ENCODE results near the gene ILK.
A peak's percentile ranks its signal among the peaks of the same experiment; 100 is the strongest.

Gene ILK

DNA sequence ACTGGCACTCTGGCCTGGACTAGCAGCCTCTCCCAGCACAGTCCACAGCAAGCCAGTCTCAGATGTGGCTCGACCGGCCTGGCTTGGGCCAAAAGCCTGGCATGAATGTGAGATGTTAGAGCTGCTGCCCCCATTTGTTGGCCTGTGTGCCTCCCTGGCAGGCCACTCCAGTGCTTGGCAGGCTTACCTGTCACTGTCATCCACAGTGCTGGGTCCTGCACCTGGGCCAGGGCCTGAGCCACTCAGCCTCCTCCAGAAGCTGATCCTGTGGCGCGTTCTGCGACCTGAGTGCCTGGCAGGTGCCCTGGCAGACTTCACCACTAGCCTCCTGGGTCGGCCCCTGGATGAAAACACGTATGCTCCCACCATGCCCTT, 36.2 kb upstream of the ILK start:
- H2AFZ ChIP-seq (ENCODE audit: low read depth, low read length) = no peak overlapping the region
- H3K36me3 ChIP-seq (replicated peaks; ENCODE audit: low read depth, low read length) = no peaks in the 10 kb centered on the region
- H3K9ac ChIP-seq (ENCODE audit: low read length) = no peak overlapping the region
- H3K4me2 ChIP-seq (ENCODE audit: low read length) = no peak overlapping the region
- no peaks in the 10 kb centered on the region for H3K9me3 ChIP-seq (ENCODE audit: insufficient read depth, low read length)
- TF ChIP-seq, protein P1, sequence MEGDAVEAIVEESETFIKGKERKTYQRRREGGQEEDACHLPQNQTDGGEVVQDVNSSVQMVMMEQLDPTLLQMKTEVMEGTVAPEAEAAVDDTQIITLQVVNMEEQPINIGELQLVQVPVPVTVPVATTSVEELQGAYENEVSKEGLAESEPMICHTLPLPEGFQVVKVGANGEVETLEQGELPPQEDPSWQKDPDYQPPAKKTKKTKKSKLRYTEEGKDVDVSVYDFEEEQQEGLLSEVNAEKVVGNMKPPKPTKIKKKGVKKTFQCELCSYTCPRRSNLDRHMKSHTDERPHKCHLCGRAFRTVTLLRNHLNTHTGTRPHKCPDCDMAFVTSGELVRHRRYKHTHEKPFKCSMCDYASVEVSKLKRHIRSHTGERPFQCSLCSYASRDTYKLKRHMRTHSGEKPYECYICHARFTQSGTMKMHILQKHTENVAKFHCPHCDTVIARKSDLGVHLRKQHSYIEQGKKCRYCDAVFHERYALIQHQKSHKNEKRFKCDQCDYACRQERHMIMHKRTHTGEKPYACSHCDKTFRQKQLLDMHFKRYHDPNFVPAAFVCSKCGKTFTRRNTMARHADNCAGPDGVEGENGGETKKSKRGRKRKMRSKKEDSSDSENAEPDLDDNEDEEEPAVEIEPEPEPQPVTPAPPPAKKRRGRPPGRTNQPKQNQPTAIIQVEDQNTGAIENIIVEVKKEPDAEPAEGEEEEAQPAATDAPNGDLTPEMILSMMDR (IDR thresholded peaks at IDR 0.05; ENCODE audit: low read depth, low read length) = no peak
- no peak for TF ChIP-seq EZH2phosphoT487 (IDR thresholded peaks at IDR 0.05; ENCODE audit: low read depth)
- no peaks in the 10 kb centered on the region for H3K4me1 ChIP-seq (ENCODE audit: low read length)
- H4K20me1 ChIP-seq (ENCODE audit: insufficient read depth, low read length) = no peaks in the 10 kb centered on the region
- H3K27ac ChIP-seq (ENCODE audit: low read length) = no peak overlapping the region
- H3K4me3 ChIP-seq (ENCODE audit: low read length) = no peak overlapping the region
- H3K27me3 ChIP-seq (ENCODE audit: low read depth, low read length) = no peaks in the 10 kb centered on the region
- no peaks in the 10 kb centered on the region for H3K79me2 ChIP-seq (ENCODE audit: low read length)

DNA sequence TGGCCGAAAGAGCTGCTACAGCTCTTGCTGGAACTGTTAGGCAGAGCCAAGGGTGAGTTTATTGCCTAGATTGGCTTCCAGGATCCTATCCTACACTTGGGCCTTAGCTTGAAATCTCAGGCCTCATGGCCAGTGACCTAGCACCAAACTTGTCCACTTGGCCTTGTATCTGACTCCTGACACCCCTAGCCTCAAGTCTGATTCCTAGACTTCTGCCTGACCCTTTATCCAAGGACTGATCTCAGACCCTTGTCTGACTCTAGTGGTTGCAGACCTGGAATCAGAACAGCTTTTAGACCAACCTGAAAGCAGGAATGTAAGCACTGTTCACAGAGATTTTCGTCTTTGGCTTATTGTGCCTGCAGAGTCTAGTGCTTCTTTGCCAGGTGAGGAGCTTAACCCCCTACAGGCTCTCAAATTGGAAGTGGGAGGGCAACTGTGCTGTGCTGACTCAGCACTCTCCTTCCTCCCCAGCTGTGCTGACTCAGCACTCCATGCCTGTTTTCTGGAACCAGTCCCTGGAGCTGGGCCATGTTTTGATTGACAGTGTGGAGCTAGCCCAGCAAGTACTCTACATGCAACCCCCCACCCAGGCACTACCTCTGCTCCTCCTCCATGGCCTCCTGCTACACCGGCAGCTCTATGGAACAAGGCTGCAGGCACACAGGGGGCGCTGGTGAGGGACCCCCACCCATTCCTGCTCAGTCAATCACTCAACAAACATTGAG, 35.2 kb upstream of the ILK start:
- Histone ChIP-seq H3K27ac (ENCODE audit: low read length) (no peak overlapping the region), H2AFZ (ENCODE audit: low read depth, low read length) (no peak overlapping the region), H3K79me2 (ENCODE audit: low read length) (no peaks in the 10 kb centered on the region), H3K4me2 (ENCODE audit: low read length) (no peak overlapping the region), H3K9ac (ENCODE audit: low read length) (no peak overlapping the region), H3K9me3 (ENCODE audit: insufficient read depth, low read length) (no peaks in the 10 kb centered on the region), H3K36me3 (replicated peaks; ENCODE audit: low read depth, low read length) (no peaks in the 10 kb centered on the region), H4K20me1 (ENCODE audit: insufficient read depth, low read length) (no peaks in the 10 kb centered on the region), H3K27me3 (ENCODE audit: low read depth, low read length) (no peaks in the 10 kb centered on the region), H3K4me1 (ENCODE audit: low read length) (no peaks in the 10 kb centered on the region), H3K4me3 (ENCODE audit: low read length) (no peak overlapping the region)
- no peak for TF ChIP-seq EZH2phosphoT487 (IDR thresholded peaks at IDR 0.05; ENCODE audit: low read depth)
- TF ChIP-seq, protein P1 (IDR thresholded peaks at IDR 0.05; ENCODE audit: low read depth, low read length) = peak; percentile 23; the same call in 1 of the 2 replicates

DNA sequence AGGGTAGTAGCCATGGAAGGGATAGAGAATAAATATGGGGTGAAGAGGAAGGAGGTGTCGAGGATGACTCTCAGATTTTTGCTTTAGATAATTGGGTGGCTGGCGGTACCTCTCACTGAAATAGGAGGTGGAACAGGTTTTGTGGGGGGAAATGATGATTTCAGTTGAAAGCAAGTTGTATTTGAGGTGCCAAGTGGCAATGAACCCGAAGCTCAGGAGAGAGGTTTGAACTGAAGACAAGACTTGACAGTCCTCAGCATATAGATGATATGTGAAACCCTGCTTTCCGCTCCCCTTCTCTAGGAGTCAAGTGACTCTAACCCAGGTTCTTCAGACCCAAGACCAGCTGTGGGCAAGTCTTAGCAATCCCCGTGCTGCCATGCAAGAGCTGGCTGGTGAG, 33.9 kb upstream of the ILK start:
- no peak overlapping the region for H3K27ac ChIP-seq (ENCODE audit: low read length)
- no peaks in the 10 kb centered on the region for H3K27me3 ChIP-seq (ENCODE audit: low read depth, low read length)
- no peak overlapping the region for H3K9ac ChIP-seq (ENCODE audit: low read length)
- H3K4me1 ChIP-seq (ENCODE audit: low read length) = no peaks in the 10 kb centered on the region
- no peaks in the 10 kb centered on the region for H3K9me3 ChIP-seq (ENCODE audit: insufficient read depth, low read length)
- no peaks in the 10 kb centered on the region for H3K36me3 ChIP-seq (replicated peaks; ENCODE audit: low read depth, low read length)
- TF ChIP-seq, protein P1 (IDR thresholded peaks at IDR 0.05; ENCODE audit: low read depth, low read length) = no peak
- TF ChIP-seq EZH2phosphoT487 (IDR thresholded peaks at IDR 0.05; ENCODE audit: low read depth) = no peak
- H2AFZ ChIP-seq (ENCODE audit: low read depth, low read length) = no peak overlapping the region
- no peaks in the 10 kb centered on the region for H4K20me1 ChIP-seq (ENCODE audit: insufficient read depth, low read length)
- H3K4me2 ChIP-seq (ENCODE audit: low read length) = no peak overlapping the region
- no peaks in the 10 kb centered on the region for H3K79me2 ChIP-seq (ENCODE audit: low read length)
- H3K4me3 ChIP-seq (ENCODE audit: low read length) = no peak overlapping the region

DNA sequence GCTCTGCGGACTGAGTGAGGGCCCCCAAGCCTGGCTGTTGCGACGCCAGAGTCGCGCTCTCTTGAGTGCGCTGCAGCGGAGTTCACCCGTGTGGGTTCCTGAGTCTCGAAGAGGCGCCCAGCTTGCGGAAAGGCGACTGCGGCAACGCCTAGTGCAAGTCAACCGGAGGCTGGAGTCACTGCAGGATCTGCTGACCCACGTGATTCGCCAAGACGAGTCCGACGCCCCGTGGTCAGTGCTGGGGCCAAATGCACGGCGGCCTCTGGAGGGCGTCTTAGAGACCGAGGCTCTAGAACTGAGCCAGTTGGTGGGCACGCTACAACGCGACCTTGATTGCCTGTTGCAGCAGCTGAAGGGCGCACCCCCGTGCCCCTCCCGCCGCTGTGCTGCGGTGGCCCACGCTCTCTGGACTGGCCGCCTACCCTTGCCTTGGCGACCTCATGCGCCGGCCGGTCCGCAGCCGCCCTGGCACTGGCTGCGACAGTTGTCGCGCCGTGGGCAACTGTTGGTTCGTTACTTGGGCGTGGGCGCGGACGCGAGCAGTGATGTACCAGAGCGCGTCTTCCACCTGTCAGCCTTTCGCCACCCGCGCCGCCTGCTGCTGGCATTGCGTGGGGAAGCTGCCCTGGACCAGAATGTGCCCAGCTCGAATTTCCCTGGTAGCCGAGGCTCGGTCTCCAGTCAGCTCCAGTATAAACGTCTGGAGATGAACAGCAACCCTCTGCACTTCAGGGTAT, 32.7 kb upstream of the ILK start:
- H2AFZ ChIP-seq (ENCODE audit: low read depth, low read length) = no peak overlapping the region
- H3K36me3 ChIP-seq (replicated peaks; ENCODE audit: low read depth, low read length) = no peaks in the 10 kb centered on the region
- H4K20me1 ChIP-seq (ENCODE audit: insufficient read depth, low read length) = no peaks in the 10 kb centered on the region
- H3K4me2 ChIP-seq (ENCODE audit: low read length) = no peak overlapping the region
- no peaks in the 10 kb centered on the region for H3K27me3 ChIP-seq (ENCODE audit: low read depth, low read length)
- H3K4me1 ChIP-seq (ENCODE audit: low read length) = no peaks in the 10 kb centered on the region
- H3K9me3 ChIP-seq (ENCODE audit: insufficient read depth, low read length) = no peaks in the 10 kb centered on the region
- TF ChIP-seq, protein P1 (IDR thresholded peaks at IDR 0.05; ENCODE audit: low read depth, low read length) = no peak
- TF ChIP-seq EZH2phosphoT487 (IDR thresholded peaks at IDR 0.05; ENCODE audit: low read depth) = no peak
- H3K4me3 ChIP-seq (ENCODE audit: low read length) = no peak overlapping the region
- H3K27ac ChIP-seq (ENCODE audit: low read length) = no peak overlapping the region
- no peaks in the 10 kb centered on the region for H3K79me2 ChIP-seq (ENCODE audit: low read length)
- no peak overlapping the region for H3K9ac ChIP-seq (ENCODE audit: low read length)
